Activated CD4-positive, CD25-positive, alpha-beta regulatory T cell (primary cell): ENCODE measurements around the gene TMCC2.
A peak's percentile ranks its signal among the peaks of the same experiment; 100 is the strongest.

Experiments used
- DNase-seq, 4 experiments: peaks; one replicate each; lab custom pipeline; 2025; lab: John Stamatoyannopoulos, UW

TMCC2 gene

DNA sequence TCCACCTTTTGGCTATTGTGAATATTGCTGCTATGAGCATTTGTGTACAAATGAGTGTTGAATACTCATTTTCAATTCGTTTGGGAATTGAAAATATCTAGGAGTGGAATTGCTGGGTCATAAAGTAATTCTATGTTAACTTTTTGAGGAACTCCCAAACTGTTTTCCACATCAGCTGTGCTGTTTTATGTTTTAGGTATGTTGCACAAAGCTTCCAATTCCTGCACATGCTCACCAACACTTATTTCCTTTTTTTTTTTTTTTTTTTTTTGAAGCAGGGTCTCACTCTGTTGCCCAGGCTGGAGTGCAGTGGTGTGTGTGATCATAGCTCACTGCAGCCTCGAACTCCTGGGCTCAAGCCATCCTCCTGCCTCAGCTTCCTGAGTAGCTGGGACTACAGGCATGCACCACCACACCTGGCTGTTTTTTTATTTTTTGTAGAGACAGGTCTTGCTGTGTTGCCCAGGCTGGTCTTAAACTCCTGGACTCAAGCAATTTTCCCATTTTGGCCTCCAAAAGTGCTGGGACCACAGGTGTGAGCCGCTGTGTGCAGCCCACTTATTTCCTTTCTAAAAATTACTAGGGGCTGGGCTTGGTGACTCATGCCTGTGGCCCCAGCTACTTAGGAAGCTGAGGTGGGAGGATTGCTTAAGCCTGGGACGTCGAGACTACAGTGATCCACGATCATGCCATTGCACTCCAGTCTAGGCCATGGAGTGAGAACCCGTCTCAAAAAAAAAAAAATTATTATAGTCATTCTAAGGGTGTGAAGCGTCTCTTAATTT, 33.4 kb downstream of the TMCC2 start:
- no peak for DNase-seq

DNA sequence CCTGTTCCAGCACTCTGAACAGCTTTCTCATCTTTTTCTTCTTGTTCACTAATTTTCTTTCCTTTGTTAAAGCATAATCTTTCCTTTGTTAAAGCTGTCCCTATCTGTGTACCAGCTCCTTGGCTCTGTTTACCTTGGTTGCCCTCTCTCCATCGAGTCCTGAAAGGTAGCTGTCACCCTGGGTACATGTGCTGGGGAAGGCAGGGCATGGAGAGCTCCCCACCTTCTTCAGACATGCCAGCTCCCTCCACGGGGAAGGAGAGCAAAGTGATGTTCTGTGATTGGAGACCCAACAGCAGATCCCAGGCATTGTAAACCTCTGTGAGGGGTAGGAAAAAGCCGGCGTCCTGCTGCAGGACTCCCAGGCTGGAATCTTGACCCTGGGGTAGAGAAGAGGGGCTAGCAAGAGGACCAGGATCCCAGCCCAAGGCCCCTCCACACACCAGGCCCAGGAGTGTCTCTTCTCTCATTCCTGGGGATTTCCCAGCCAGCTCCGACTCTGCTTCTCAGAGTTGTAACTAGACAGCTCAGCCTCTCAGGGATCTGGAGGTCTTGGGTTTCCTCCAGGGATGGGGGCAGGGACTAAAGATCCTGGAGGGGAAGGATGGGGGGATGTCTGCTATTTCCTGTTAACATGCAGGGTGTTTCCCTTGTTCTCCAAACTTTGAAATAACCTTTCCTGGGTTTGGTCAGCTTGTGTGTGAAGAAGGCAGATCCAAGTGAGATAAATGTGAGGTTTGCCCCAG, 34.4 kb downstream of the TMCC2 start:
- DNase-seq: no peak

GRCh38 chr1:205262731-205263171, 35.0 kb downstream of the TMCC2 start:
- no peak for DNase-seq

DNA sequence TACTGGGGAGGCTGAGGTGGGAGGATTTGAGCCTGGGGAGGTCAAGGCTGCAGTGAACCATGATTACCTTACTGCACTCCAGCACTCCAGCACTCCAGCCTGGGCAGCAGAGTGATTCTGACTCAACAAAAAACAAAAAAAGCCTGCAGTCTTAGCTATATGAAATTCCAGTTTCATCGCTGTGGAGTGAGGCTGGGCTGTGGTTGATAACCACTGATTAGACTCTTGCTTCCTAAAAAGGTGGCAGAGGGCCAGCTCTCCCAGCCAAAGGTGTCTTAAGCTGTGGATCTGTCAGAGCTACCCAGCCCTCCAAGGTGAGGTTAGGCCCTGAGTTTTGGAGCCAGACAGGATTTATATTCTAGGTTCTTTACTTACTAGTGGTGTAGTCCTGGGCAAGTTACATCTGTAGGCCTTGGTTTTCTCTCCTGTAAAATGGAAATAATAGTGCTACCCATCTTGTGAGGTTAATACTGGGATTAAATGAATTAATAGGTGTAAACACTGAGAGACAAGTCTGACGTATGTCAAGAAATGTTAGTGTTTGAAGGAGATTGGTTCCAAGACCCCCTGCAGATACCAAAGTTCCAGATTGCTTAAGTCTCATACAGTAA, 35.9 kb downstream of the TMCC2 start:
- no peak for DNase-seq

- no peak for DNase-seq
Observed at GRCh38 chr1:205266611-205267305, 39.0 kb downstream of the TMCC2 start.

- no peak for DNase-seq
Observed at GRCh38 chr1:205267306-205267902, 39.7 kb downstream of the TMCC2 start.

- no peak for DNase-seq
Observed at GRCh38 chr1:205268846-205269680, 41.3 kb downstream of the TMCC2 start.

DNA sequence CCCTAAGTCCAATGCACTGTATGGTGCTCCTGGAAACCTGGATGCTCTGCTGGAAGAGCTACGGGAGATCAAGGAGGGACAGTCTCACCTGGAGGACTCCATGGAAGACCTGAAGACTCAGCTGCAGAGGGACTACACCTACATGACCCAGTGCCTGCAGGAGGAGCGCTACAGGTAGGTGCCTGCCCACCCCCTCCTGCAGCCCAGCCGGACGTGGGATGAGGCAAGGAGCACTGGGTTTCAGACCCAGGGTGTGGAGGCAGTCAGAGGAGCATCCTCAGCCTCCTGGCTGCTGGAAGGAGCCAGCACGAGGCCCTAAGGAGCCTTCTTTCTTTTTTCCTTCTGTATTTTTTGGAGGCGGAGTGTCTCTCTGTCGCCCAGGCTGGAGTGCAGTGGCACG, 42.0 kb downstream of the TMCC2 start:
- no peak for DNase-seq

GRCh38 chr1:205270271-205270670, 42.5 kb downstream of the TMCC2 start:
- no peak for DNase-seq

- DNase-seq: no peak
Observed at GRCh38 chr1:205270764-205271163, 43.0 kb downstream of the TMCC2 start.

DNA sequence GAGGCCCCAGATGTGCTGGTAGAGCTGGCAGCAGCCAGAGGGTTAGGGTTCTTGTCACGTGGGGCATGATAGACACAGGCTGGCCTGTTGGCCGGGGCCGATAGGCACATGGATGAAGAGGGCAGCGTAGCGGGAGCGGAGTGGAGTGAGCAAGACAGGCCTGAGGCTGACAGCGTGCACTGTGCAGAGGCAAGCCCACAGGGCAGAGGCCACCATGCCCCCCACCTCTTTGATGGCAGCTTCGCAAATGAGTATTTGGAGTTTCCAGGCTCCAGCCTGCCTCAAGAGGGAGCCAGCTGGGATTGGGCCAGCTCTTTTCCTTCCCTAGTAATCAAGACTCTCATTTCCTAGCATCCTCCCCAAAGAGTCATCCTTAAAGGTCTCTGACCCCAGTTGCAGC, 43.5 kb downstream of the TMCC2 start:
- no peak for DNase-seq

DNA sequence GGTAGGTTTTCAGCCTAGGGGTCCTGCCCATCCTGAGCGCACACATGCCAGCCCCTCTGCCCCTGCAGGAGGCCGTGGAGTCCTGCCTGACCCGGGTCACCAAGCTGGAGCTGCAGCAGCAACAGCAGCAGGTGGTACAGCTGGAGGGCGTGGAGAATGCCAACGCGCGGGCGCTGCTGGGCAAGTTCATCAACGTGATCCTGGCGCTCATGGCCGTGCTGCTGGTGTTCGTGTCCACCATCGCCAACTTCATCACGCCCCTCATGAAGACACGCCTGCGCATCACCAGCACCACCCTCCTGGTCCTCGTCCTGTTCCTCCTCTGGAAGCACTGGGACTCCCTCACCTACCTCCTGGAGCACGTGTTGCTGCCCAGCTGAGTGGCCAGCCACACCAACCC, 44.0 kb downstream of the TMCC2 start:
- DNase-seq: no peak

- DNase-seq: no peak
Observed at GRCh38 chr1:205272536-205272935, 44.8 kb downstream of the TMCC2 start.

DNA sequence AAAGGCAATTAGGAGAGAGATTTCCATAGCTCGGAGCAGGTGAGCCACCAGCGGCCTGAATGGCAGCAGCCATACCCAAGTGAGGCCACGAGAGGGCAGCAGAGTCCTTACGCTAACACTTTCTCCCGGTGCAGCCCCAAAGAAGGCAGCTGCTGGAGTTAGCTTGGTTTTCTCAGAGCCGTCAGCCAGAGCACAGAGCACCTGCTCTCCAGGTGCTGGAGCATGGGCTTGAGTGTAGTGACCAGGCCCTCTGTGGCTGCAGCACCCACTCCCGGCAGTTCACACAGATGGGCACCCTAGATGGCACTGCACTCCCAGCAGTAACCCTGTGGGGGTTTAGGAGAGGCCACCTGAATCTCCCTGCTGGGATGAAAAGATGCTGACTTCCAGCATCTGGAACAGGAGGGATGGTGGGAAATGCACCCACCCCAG, 45.8 kb downstream of the TMCC2 start:
- peak; percentile 72 to 75 (median 72) for DNase-seq

- no peak for DNase-seq
Observed at GRCh38 chr1:205274041-205274691, 46.4 kb downstream of the TMCC2 start.

DNA sequence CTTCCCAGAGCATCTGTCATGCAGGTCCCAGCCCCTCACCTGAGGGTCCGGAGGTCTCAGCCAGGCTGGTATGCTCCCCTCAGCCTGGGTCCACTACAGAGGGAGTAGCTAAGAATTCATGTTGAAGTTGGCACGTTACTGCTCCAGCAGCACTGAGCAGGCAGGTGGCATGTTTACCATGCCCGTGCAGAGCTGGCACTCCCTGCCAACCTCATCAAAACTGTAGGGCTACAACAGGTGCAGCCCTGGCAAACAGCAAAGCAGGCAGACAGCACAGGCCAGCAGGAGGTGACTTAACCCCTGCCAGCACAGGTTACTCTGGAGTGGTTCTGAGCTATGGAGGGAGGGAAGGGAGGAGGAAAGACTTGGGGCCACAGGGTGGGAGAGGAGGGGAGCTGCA, 47.4 kb downstream of the TMCC2 start:
- peak in 2 of 4 experiments; percentile 30 to 34 for DNase-seq

DNA sequence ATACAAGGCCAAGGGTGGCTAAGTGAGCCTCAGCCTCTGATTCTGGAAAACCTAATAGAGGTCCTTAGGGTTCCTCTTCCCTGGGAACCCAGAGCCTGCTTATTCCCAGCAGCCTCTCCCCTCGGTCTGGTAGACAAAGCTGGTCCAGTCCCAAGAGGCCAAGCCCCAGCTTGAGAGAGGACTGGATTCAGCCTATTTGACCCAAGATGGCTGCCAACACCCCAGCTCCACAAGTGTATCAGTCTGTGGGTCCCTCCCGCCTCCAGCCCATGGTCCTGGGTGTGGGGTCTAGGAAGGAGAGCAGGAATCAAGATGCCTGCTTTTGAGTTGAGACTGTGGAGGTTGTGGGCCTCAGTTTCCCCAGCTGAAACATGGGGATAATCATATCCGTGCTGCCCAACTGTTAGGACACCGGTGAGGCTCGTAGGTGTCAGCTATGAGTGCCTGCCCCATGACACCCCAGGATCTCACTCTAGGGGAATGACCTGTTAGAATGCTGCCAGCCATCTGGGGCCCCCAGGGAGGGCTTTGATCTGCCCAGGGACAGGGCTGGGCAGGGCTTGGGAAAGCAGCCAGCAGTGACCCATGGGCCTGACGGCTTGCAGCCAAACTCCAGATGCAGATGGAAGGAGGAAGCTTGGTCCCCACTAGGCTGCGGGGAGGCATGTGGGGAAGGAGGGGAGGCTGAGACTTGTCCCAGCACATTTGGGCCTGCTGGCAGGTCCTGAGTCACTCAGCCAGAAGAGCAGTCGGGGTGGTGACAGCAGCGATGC, 48.4 kb downstream of the TMCC2 start:
- no peak for DNase-seq

DNA sequence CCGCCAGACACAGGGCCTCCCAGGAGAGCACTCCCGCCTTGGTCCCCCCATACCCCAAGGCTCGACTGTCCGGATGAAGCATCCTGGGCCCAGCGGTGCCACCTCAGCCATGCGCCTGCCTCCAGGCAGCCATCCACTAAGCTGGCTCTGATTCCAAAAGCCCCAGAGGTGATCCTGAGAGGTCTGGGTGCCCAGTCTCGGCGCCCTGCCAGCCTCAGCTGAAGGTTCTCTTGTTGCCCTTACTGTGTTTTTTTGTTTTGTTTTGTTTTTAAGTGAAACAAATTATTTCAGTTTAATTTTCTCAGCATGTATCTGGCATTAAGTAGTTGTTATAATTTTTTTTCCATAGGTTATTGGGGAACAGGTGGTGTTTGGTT, 48.9 kb downstream of the TMCC2 start:
- no peak for DNase-seq

DNA sequence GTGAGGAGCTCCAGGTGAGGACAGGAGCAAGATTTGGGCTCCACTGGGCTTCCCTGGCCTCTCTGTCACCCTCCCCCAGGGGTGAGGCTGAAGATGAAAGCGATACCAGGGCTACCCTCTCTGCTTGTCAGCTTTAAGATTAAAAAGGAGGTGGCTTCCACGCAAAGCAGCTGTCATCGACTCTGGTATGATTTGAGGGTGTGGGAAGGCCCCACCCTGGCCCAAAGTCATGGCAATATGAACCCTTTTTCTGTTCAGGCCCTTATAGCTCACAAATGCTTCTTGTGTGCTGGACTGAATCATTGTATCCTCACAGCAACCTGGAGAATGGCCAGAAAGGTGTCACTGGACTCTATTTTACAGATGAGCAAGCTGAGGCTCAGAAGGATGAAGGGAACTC, 52.2 kb downstream of the TMCC2 start:
- no peak for DNase-seq
